Measurements from ENCODE around the gene ABCA2. TPM values are rescaled to one million over a fixed set of nuclear protein-coding genes. Genes with fewer than 3 reads are reported as not detected.

The ABCA2 gene
- total RNA-seq, 4 donors from 2014 or later = 136 to 291 (median 196) TPM

- peaks cover 0 to 72% (median 59%) of the 10 kb centered on the region in 4 donors for H3K4me1 ChIP-seq
- peak overlapping the region; percentile 73 to 93 (median 84) for H3K27ac ChIP-seq
- no peaks in the 10 kb centered on the region for H3K36me3 ChIP-seq
- WGBS, 2 donors = 0 to 2% methylated on average over 38 to 77 of the region's 98 CpGs
- H3K4me3 ChIP-seq = peak overlapping the region; percentile 47 to 74 (median 66)
- DNase-seq (ENCODE audit: low spot score in 2 of 2) = no peak
- H3K27me3 ChIP-seq = no peaks in the 10 kb centered on the region
- TF ChIP-seq POLR2A (IDR thresholded peaks at IDR 0.05) (no peak), EP300 (IDR thresholded peaks at IDR 0.05) (no peak), CTCF (IDR thresholded peaks at IDR 0.05) (peak in 3 of 5 experiments; percentile 2 to 80 (median 51))
- H3K9me3 ChIP-seq = no peaks in the 10 kb centered on the region
Measured at GRCh38 chr9:137028263-137029057, 423 bp upstream of the ABCA2 start.

- 56 to 61% methylated on average over 3 of the region's 4 CpGs for WGBS, 2 donors
- DNase-seq (ENCODE audit: low spot score in 2 of 2) = no peak
- peak overlapping the region; percentile 78 to 97 (median 86) for H3K27ac ChIP-seq
- peaks cover 0 to 8% (median 0%) of the 10 kb centered on the region in 3 donors for H3K36me3 ChIP-seq
- H3K27me3 ChIP-seq = no peaks in the 10 kb centered on the region
- H3K4me3 ChIP-seq = peak overlapping the region; percentile 43 to 63 (median 57)
- TF ChIP-seq CTCF (IDR thresholded peaks at IDR 0.05) (no peak), POLR2A (IDR thresholded peaks at IDR 0.05) (no peak), EP300 (IDR thresholded peaks at IDR 0.05) (no peak)
- H3K9me3 ChIP-seq = no peaks in the 10 kb centered on the region
- peaks cover 0 to 84% (median 71%) of the 10 kb centered on the region in 4 donors for H3K4me1 ChIP-seq
Measured at GRCh38 chr9:137026828-137027227, 1.2 kb downstream of the ABCA2 start.

GRCh38 chr9:137026384-137026783, 1.7 kb downstream of the ABCA2 start:
- TF ChIP-seq CTCF (IDR thresholded peaks at IDR 0.05) (no peak), EP300 (IDR thresholded peaks at IDR 0.05) (no peak), POLR2A (IDR thresholded peaks at IDR 0.05) (no peak)
- Histone ChIP-seq H3K27ac (peak overlapping the region; percentile 78 to 97 (median 86)), H3K27me3 (no peaks in the 10 kb centered on the region), H3K4me1 (peaks cover 0 to 80% (median 68%) of the 10 kb centered on the region in 4 donors), H3K9me3 (no peaks in the 10 kb centered on the region), H3K4me3 (peak overlapping the region; percentile 43 to 63 (median 57)), H3K36me3 (peaks cover 0 to 12% (median 0%) of the 10 kb centered on the region in 3 donors)
- WGBS, 2 donors = 53 to 61% methylated on average over 2 of the region's 2 CpGs
- no peak for DNase-seq (ENCODE audit: low spot score in 2 of 2)

- peaks cover 0 to 76% (median 64%) of the 10 kb centered on the region in 4 donors for H3K4me1 ChIP-seq
- H3K36me3 ChIP-seq = peaks cover 0 to 20% (median 0%) of the 10 kb centered on the region in 3 donors
- H3K9me3 ChIP-seq = no peaks in the 10 kb centered on the region
- H3K4me3 ChIP-seq = peak overlapping the region; percentile 43 to 63 (median 57)
- H3K27ac ChIP-seq = peak overlapping the region; percentile 78 to 97 (median 87)
- WGBS, 2 donors = 40 to 69% methylated on average over 2 to 8 of the region's 21 CpGs
- DNase-seq (ENCODE audit: low spot score in 2 of 2) = peak; percentile 43 to 69
- no peaks in the 10 kb centered on the region for H3K27me3 ChIP-seq
- peak in 3 of 5 experiments; percentile 9 to 54 (median 42) for TF ChIP-seq CTCF (IDR thresholded peaks at IDR 0.05)
- TF ChIP-seq POLR2A (IDR thresholded peaks at IDR 0.05) = peak in 1 of 2 donors; percentile 40
- TF ChIP-seq EP300 (IDR thresholded peaks at IDR 0.05) = peak; percentile 61 to 92
Measured at GRCh38 chr9:137025517-137025966, 2.5 kb downstream of the ABCA2 start.

- no peak for TF ChIP-seq EP300 (IDR thresholded peaks at IDR 0.05)
- H3K4me3 ChIP-seq = peak overlapping the region in 1 of 4 donors; percentile 18
- H3K36me3 ChIP-seq = peaks cover 0 to 40% (median 0%) of the 10 kb centered on the region in 3 donors
- no peaks in the 10 kb centered on the region for H3K9me3 ChIP-seq
- H3K27ac ChIP-seq = peak overlapping the region; percentile 43 to 97 (median 87)
- 46 to 60% methylated on average over 11 to 15 of the region's 15 CpGs for WGBS, 2 donors
- peaks cover 0 to 63% (median 48%) of the 10 kb centered on the region in 4 donors for H3K4me1 ChIP-seq
- DNase-seq (ENCODE audit: low spot score in 2 of 2) = no peak
- no peaks in the 10 kb centered on the region for H3K27me3 ChIP-seq
Measured at GRCh38 chr9:137023583-137023991, 4.5 kb downstream of the ABCA2 start.
